Measurements from ENCODE around the gene TSHB.

- TF ChIP-seq CTCF (IDR thresholded peaks at IDR 0.05) (no peak), POLR2A (IDR thresholded peaks at IDR 0.05) (no peak)
Observed at GRCh38 chr1:115062542-115063004, 32.9 kb downstream of the TSHB start.
